ENCODE measurements around the gene EME2.

Gene EME2

GRCh38 chr16:1740234-1740633 lies 32.4 kb upstream of the EME2 start:
- peaks cover 2% of the 10 kb centered on the region for H3K4me1 Mint-ChIP-seq (ENCODE audit: low read depth)
- H3K27ac Mint-ChIP-seq, result no peak overlapping the region
- no peak overlapping the region for H3K4me3 Mint-ChIP-seq

GRCh38 chr16:1740781-1741490 lies 31.7 kb upstream of the EME2 start:
- H3K4me1 Mint-ChIP-seq (ENCODE audit: low read depth), result peaks cover 2% of the 10 kb centered on the region
- no peak overlapping the region for H3K4me3 Mint-ChIP-seq
- H3K27me3 Mint-ChIP-seq (ENCODE audit: low read depth), result no peaks in the 10 kb centered on the region
- peaks cover 6% of the 10 kb centered on the region for H3K36me3 Mint-ChIP-seq (ENCODE audit: low read depth)
- H3K27ac Mint-ChIP-seq, result no peak overlapping the region
- no peaks in the 10 kb centered on the region for H3K9me3 Mint-ChIP-seq

More at GRCh38 chr16:1740234-1740633, 32.4 kb upstream of the EME2 start:
- Mint-ChIP-seq H3K27me3 (ENCODE audit: low read depth) (no peaks in the 10 kb centered on the region), H3K9me3 (no peaks in the 10 kb centered on the region), H3K36me3 (ENCODE audit: low read depth) (peaks cover 6% of the 10 kb centered on the region)

GRCh38 chr16:1741553-1742165 lies 31.0 kb upstream of the EME2 start:
- Mint-ChIP-seq H3K27me3 (ENCODE audit: low read depth) (no peaks in the 10 kb centered on the region), H3K4me3 (no peak overlapping the region), H3K4me1 (ENCODE audit: low read depth) (peaks cover 2% of the 10 kb centered on the region), H3K36me3 (ENCODE audit: low read depth) (peaks cover 6% of the 10 kb centered on the region), H3K9me3 (no peaks in the 10 kb centered on the region), H3K27ac (no peak overlapping the region)

GRCh38 chr16:1743376-1744337 lies 29.0 kb upstream of the EME2 start:
- Mint-ChIP-seq H3K27ac (no peak overlapping the region), H3K9me3 (no peaks in the 10 kb centered on the region), H3K4me3 (no peak overlapping the region), H3K4me1 (ENCODE audit: low read depth) (peaks cover 2% of the 10 kb centered on the region), H3K27me3 (ENCODE audit: low read depth) (no peaks in the 10 kb centered on the region), H3K36me3 (ENCODE audit: low read depth) (peaks cover 6% of the 10 kb centered on the region)

GRCh38 chr16:1744338-1744840 lies 28.2 kb upstream of the EME2 start:
- Mint-ChIP-seq H3K36me3 (ENCODE audit: low read depth) (peaks cover 6% of the 10 kb centered on the region), H3K27me3 (ENCODE audit: low read depth) (no peaks in the 10 kb centered on the region), H3K9me3 (no peaks in the 10 kb centered on the region), H3K4me3 (no peak overlapping the region), H3K27ac (peak overlapping the region; percentile 45), H3K4me1 (ENCODE audit: low read depth) (peaks cover 2% of the 10 kb centered on the region)

- no peaks in the 10 kb centered on the region for H3K9me3 Mint-ChIP-seq
- H3K36me3 Mint-ChIP-seq (ENCODE audit: low read depth), result peaks cover 6% of the 10 kb centered on the region
- H3K27ac Mint-ChIP-seq, result no peak overlapping the region
- no peaks in the 10 kb centered on the region for H3K27me3 Mint-ChIP-seq (ENCODE audit: low read depth)
- peaks cover 2% of the 10 kb centered on the region for H3K4me1 Mint-ChIP-seq (ENCODE audit: low read depth)
- no peak overlapping the region for H3K4me3 Mint-ChIP-seq
Measured at GRCh38 chr16:1745181-1745899, 27.3 kb upstream of the EME2 start.

GRCh38 chr16:1745900-1746692 lies 26.5 kb upstream of the EME2 start:
- H3K4me3 Mint-ChIP-seq, result no peak overlapping the region
- H3K9me3 Mint-ChIP-seq, result no peaks in the 10 kb centered on the region
- H3K27me3 Mint-ChIP-seq (ENCODE audit: low read depth), result no peaks in the 10 kb centered on the region
- H3K4me1 Mint-ChIP-seq (ENCODE audit: low read depth), result peaks cover 2% of the 10 kb centered on the region
- H3K36me3 Mint-ChIP-seq (ENCODE audit: low read depth), result peaks cover 4% of the 10 kb centered on the region
- no peak overlapping the region for H3K27ac Mint-ChIP-seq

- Mint-ChIP-seq H3K36me3 (ENCODE audit: low read depth) (peaks cover 4% of the 10 kb centered on the region), H3K9me3 (no peaks in the 10 kb centered on the region), H3K4me1 (ENCODE audit: low read depth) (peaks cover 2% of the 10 kb centered on the region), H3K4me3 (no peak overlapping the region), H3K27me3 (ENCODE audit: low read depth) (no peaks in the 10 kb centered on the region), H3K27ac (no peak overlapping the region)
Measured at GRCh38 chr16:1746693-1747195, 25.9 kb upstream of the EME2 start.

GRCh38 chr16:1747934-1748333 lies 24.7 kb upstream of the EME2 start:
- Mint-ChIP-seq H3K9me3 (no peaks in the 10 kb centered on the region), H3K27me3 (ENCODE audit: low read depth) (no peaks in the 10 kb centered on the region), H3K4me1 (ENCODE audit: low read depth) (peaks cover 2% of the 10 kb centered on the region), H3K4me3 (no peak overlapping the region), H3K27ac (no peak overlapping the region), H3K36me3 (ENCODE audit: low read depth) (peaks cover 4% of the 10 kb centered on the region)

GRCh38 chr16:1749152-1750117 lies 23.2 kb upstream of the EME2 start:
- no peaks in the 10 kb centered on the region for H3K27me3 Mint-ChIP-seq (ENCODE audit: low read depth)
- H3K4me1 Mint-ChIP-seq (ENCODE audit: low read depth), result no peaks in the 10 kb centered on the region
- no peak overlapping the region for H3K4me3 Mint-ChIP-seq
- H3K36me3 Mint-ChIP-seq (ENCODE audit: low read depth), result peaks cover 2% of the 10 kb centered on the region
- H3K27ac Mint-ChIP-seq, result no peak overlapping the region
- no peaks in the 10 kb centered on the region for H3K9me3 Mint-ChIP-seq

GRCh38 chr16:1751946-1752345 lies 20.7 kb upstream of the EME2 start:
- peaks cover 3% of the 10 kb centered on the region for H3K4me1 Mint-ChIP-seq (ENCODE audit: low read depth)
- H3K9me3 Mint-ChIP-seq, result no peaks in the 10 kb centered on the region
- H3K27ac Mint-ChIP-seq, result no peak overlapping the region
- peaks cover 3% of the 10 kb centered on the region for H3K36me3 Mint-ChIP-seq (ENCODE audit: low read depth)
- H3K4me3 Mint-ChIP-seq, result no peak overlapping the region
- H3K27me3 Mint-ChIP-seq (ENCODE audit: low read depth), result no peaks in the 10 kb centered on the region

- no peak overlapping the region for H3K4me3 Mint-ChIP-seq
Measured at GRCh38 chr16:1752853-1753252, 19.8 kb upstream of the EME2 start.

More at GRCh38 chr16:1752853-1753252, 19.8 kb upstream of the EME2 start:
- Mint-ChIP-seq H3K27ac (no peak overlapping the region), H3K27me3 (ENCODE audit: low read depth) (no peaks in the 10 kb centered on the region), H3K4me1 (ENCODE audit: low read depth) (peaks cover 3% of the 10 kb centered on the region), H3K9me3 (no peaks in the 10 kb centered on the region), H3K36me3 (ENCODE audit: low read depth) (peaks cover 3% of the 10 kb centered on the region)

Data from T-helper 1 cell treated with Interleukin-12 subunit alpha and Interleukin-12 subunit beta and Interleukin-4 antibody, amounts not matched to agents 30 μg/mL and 1 μg/mL, for 36 hours (primary cell).